ENCODE data around the gene PPIF.

DNA sequence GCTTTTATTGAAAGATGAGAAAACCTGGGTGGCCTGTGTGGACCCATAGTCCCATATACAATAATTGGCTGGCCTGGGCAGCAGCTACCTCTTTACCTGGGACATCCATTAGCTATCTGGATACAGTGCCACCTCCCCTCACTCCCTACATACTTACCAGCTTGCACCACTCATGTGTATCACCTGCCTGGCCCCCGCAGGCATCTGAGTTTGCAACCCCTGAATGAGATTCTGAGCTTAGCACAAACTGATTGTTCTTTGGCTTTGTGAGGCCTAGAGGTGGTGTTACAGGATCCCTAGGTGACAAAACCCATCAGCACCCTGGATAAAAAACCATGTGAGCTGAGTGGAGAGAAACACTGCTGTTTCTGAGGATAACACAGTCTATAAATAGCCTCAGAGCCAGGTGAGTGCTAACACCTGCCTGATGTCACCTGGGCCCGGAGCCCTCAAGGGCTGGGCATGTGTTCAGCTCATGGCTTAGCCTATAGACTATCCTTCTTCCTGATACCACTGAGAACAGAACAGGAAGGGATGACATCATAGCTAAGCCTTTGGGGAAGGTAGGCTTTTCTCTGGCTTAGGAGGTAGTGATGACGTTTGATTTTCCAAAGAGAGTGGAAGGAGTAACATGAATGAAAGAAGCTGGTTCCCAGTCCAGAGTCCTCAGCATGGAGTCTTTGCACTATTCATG lies 2.6 kb upstream of the PPIF start:
- TF ChIP-seq, protein P1, sequence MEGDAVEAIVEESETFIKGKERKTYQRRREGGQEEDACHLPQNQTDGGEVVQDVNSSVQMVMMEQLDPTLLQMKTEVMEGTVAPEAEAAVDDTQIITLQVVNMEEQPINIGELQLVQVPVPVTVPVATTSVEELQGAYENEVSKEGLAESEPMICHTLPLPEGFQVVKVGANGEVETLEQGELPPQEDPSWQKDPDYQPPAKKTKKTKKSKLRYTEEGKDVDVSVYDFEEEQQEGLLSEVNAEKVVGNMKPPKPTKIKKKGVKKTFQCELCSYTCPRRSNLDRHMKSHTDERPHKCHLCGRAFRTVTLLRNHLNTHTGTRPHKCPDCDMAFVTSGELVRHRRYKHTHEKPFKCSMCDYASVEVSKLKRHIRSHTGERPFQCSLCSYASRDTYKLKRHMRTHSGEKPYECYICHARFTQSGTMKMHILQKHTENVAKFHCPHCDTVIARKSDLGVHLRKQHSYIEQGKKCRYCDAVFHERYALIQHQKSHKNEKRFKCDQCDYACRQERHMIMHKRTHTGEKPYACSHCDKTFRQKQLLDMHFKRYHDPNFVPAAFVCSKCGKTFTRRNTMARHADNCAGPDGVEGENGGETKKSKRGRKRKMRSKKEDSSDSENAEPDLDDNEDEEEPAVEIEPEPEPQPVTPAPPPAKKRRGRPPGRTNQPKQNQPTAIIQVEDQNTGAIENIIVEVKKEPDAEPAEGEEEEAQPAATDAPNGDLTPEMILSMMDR (IDR thresholded peaks at IDR 0.05): no peak
- no peak for TF ChIP-seq EZH2phosphoT487 (IDR thresholded peaks at IDR 0.05)
- no peak for TF ChIP-seq EZH2 (IDR thresholded peaks at IDR 0.05)

Measured in neural progenitor cell (in vitro differentiated cells).